Right atrium auricular region (tissue), 2 donors: ENCODE measurements around the gene ERF. TPM values are rescaled to one million over a fixed set of nuclear protein-coding genes. Genes with fewer than 3 reads are reported as not detected.

Experiments used
- DNase-seq: peaks from one replicate; pipeline ENCODE4 v3.0.0-alpha.2; 2019; ENCODE audit warnings: low spot score
- H3K27ac ChIP-seq, 2 donors: fragments of 200-600 bp; sonication (generic); 1 replicate in 1 of 2; 2 replicates in 1 of 2; pipeline ENCODE4 v1.5.1; 2016 to 2019
- H3K27me3 ChIP-seq, 2 donors: fragments of 200-600 bp; sonication (generic); one replicate each; pipeline versions ENCODE4 v1.5.1 to v1.6.0; 2017 to 2019
- H3K36me3 ChIP-seq: fragments of 200-600 bp; sonication (generic); one replicate; pipeline ENCODE4 v1.5.1; 2016
- H3K4me1 ChIP-seq, 2 donors: fragments of 200-600 bp; sonication (generic); one replicate each; pipeline versions ENCODE4 v1.5.1 to v1.6.0; 2017 to 2019
- H3K4me3 ChIP-seq, 2 donors: fragments of 200-600 bp; sonication (generic); 1 replicate in 1 of 2; 2 replicates in 1 of 2; pipeline ENCODE4 v1.5.1; 2017 to 2019; ENCODE audit warnings: mild to moderate bottlenecking in 1 of 2, moderate library complexity in 1 of 2
- H3K9me3 ChIP-seq, 2 donors: fragments of 200-600 bp; sonication (generic); one replicate each; pipeline ENCODE4 v1.5.1; 2019
- CTCF ChIP-seq, 2 donors: fragments of 200-600 bp; sonication (generic); IDR thresholded peaks; one replicate each; pipeline ENCODE4 v1.5.1; 2019; ENCODE audit warnings: antibody characterized with exemption in 2 of 2
- total RNA-seq, 2 donors: library from RNA; depleted of rRNA; stranded (reverse); fragments of >200 nt; gene quantifications; one replicate each; pipeline ENCODE4 v1.1.0, GENCODE V29; 2016

ERF gene
- total RNA-seq, 2 donors from 2014 or later = 26.8 to 34.9 TPM

- no peaks in the 10 kb centered on the region for H3K4me1 ChIP-seq
- H3K4me3 ChIP-seq = no peak overlapping the region
- H3K9me3 ChIP-seq = no peaks in the 10 kb centered on the region
- peaks cover 42% of the 10 kb centered on the region for H3K36me3 ChIP-seq
- peak; percentile 97 to 98 for TF ChIP-seq CTCF (IDR thresholded peaks at IDR 0.05)
- no peaks in the 10 kb centered on the region for H3K27me3 ChIP-seq
- DNase-seq = peak; percentile 90
- H3K27ac ChIP-seq = no peak overlapping the region
These were observed 41.0 kb upstream of the ERF start for GRCh38 chr19:42295831-42296525.

DNA sequence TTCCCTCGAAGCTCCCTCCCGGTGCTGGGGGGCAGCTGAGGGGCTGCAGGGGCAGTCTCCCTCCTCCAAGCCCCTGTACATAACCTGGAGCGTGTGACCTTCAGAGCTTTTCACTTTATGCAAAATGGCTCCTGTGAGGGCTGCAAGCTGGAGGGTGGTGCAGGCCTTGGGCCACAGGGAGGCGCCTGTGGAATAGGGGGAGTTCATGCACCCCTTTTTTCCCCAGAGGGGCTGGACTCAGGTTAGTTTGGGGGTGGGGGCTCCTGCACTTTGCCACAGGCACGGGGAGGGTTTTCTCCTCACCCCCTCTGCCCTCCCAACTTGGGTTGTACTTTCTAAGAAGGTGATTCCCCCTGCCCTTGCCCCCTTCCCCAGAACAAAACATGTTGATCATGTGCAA, 40.4 kb upstream of the ERF start:
- Histone ChIP-seq H3K4me1 (no peaks in the 10 kb centered on the region), H3K36me3 (peaks cover 49% of the 10 kb centered on the region), H3K9me3 (no peaks in the 10 kb centered on the region), H3K27me3 (no peaks in the 10 kb centered on the region), H3K4me3 (no peak overlapping the region), H3K27ac (no peak overlapping the region)
- no peak for DNase-seq
- no peak for TF ChIP-seq CTCF (IDR thresholded peaks at IDR 0.05)

DNA sequence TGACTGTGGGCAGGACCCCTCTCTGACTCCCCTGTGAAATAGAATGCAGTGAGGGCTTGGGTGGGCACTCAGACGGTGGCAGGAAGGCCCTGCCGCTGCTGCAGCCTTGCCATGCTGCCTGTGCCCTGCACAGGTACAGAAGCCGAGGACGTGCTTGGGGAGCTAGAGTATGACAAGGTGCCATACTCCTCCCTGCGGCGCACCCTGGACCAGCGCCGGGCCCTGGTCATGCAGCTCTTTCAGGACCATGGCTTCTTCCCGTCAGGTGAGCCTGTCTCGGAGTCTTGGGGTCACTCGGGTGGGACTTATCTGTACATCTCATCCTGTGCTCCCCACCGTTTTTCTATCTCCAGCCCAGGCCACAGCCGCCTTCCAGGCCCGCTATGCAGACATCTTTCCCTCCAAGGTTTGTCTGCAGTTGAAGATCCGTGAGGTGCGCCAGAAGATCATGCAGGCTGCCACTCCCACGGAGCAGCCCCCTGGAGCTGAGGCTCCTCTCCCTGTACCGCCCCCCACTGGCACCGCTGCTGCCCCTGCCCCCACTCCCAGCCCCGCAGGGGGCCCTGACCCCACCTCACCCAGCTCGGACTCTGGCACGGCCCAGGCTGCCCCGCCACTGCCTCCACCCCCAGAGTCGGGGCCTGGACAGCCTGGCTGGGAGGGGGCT, 39.7 kb upstream of the ERF start:
- Histone ChIP-seq H3K27ac (no peak overlapping the region), H3K9me3 (no peaks in the 10 kb centered on the region), H3K4me1 (no peaks in the 10 kb centered on the region), H3K4me3 (no peak overlapping the region), H3K36me3 (peaks cover 56% of the 10 kb centered on the region), H3K27me3 (no peaks in the 10 kb centered on the region)
- DNase-seq = no peak
- no peak for TF ChIP-seq CTCF (IDR thresholded peaks at IDR 0.05)

DNA sequence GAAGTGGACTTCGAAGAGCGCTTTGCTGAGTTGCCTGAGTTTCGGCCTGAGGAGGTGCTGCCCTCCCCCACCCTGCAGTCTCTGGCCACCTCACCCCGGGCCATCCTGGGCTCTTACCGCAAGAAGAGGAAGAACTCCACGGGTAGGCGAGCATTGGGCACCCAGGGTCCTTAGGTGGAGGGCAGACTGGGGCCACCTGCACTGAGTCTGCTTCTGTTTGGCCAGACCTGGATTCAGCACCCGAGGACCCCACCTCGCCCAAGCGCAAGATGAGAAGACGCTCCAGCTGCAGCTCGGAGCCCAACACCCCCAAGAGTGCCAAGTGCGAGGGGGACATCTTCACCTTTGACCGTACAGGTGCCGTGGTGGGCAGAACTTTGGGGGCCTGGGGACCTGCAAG, 39.0 kb upstream of the ERF start:
- H3K4me3 ChIP-seq = no peak overlapping the region
- H3K36me3 ChIP-seq = peaks cover 62% of the 10 kb centered on the region
- no peaks in the 10 kb centered on the region for H3K27me3 ChIP-seq
- H3K4me1 ChIP-seq = no peaks in the 10 kb centered on the region
- TF ChIP-seq CTCF (IDR thresholded peaks at IDR 0.05) = no peak
- H3K9me3 ChIP-seq = no peaks in the 10 kb centered on the region
- no peak for DNase-seq
- no peak overlapping the region for H3K27ac ChIP-seq

- no peak for TF ChIP-seq CTCF (IDR thresholded peaks at IDR 0.05)
- no peaks in the 10 kb centered on the region for H3K27me3 ChIP-seq
- H3K4me1 ChIP-seq = no peaks in the 10 kb centered on the region
- DNase-seq = no peak
- H3K4me3 ChIP-seq = no peak overlapping the region
- peaks cover 67% of the 10 kb centered on the region for H3K36me3 ChIP-seq
- H3K9me3 ChIP-seq = no peaks in the 10 kb centered on the region
- no peak overlapping the region for H3K27ac ChIP-seq
These were observed 38.6 kb upstream of the ERF start for GRCh38 chr19:42293540-42293939.
